PC-9 (cell line): Measurements from ENCODE around the gene SNRPD1. TPM values are rescaled to one million over a fixed set of nuclear protein-coding genes. Genes with fewer than 3 reads are reported as not detected.

ENCODE experiments used
- BruUV-seq: library from RNA; stranded (reverse); fragments of 400-500 nt; replicated peaks from 2 replicates; lab custom pipeline; 2021; lab: Mats Ljungman, UMichigan
- CTCF ChIA-PET: fragments of 300-600 bp; sonication (Branson Sonifier 250); formaldehyde crosslinking; loops from one replicate; lab custom pipeline; 2022; ENCODE audit warnings: antibody characterized with exemption; lab: Charles Lee
- POLR2A ChIA-PET: fragments of 300-600 bp; sonication (Branson Sonifier 250); formaldehyde crosslinking; loops from one replicate; lab custom pipeline; 2022; ENCODE audit warnings: antibody characterized with exemption; ENCODE audit not compliant: unreplicated experiment; lab: Charles Lee
- DNase-seq, 2 experiments: peaks; one replicate each; pipeline versions ENCODE4 v3.0.0 to v3.0.0-alpha.2; 2015 to 2022; ENCODE audit warnings: mixed read lengths in 1 of 2
- H2AFZ ChIP-seq: fragments of 200-600 bp; sonication (generic); 2 replicates; pipeline ENCODE4 v1.8.1; 2017; ENCODE audit warnings: antibody characterized with exemption
- H3F3A ChIP-seq: fragments of 200-600 bp; sonication (generic); 2 replicates; pipeline ENCODE4 v1.8.1; 2017; ENCODE audit warnings: antibody characterized with exemption, mild to moderate bottlenecking, low read depth; ENCODE audit not compliant: insufficient read depth
- H3K27ac ChIP-seq: fragments of 200-600 bp; sonication (generic); 2 replicates; pipeline ENCODE4 v1.6.1; 2016; ENCODE audit warnings: mixed run types
- H3K27me3 ChIP-seq: fragments of 200-600 bp; sonication (generic); 2 replicates; pipeline ENCODE4 v1.6.1; 2016; ENCODE audit warnings: low read depth, mixed run types; ENCODE audit not compliant: insufficient read depth
- H3K36me3 ChIP-seq: fragments of 200-600 bp; sonication (generic); 2 replicates; pipeline ENCODE4 v1.6.1; 2016; ENCODE audit warnings: low read depth, mixed run types
- H3K4me1 ChIP-seq: fragments of 200-600 bp; sonication (generic); replicated peaks from 2 replicates; pipeline ENCODE4 v1.6.1; 2016; ENCODE audit warnings: mixed run types; ENCODE audit not compliant: insufficient read depth
- H3K4me2 ChIP-seq: fragments of 200-600 bp; sonication (generic); 2 replicates; pipeline ENCODE4 v1.6.1; 2017; ENCODE audit warnings: mixed run types
- H3K4me3 ChIP-seq: fragments of 200-600 bp; sonication (generic); 2 replicates; pipeline ENCODE4 v1.6.1; 2016; ENCODE audit warnings: mixed run types
- H3K79me2 ChIP-seq: fragments of 200-600 bp; sonication (generic); 2 replicates; pipeline ENCODE4 v1.6.1; 2017; ENCODE audit warnings: low read depth, mixed run types
- H3K9me2 ChIP-seq: fragments of 200-600 bp; sonication (generic); 2 replicates; pipeline ENCODE4 v1.8.1; 2017; ENCODE audit warnings: mild to moderate bottlenecking; ENCODE audit not compliant: insufficient read depth
- H3K9me3 ChIP-seq: fragments of 200-600 bp; sonication (generic); 2 replicates; pipeline ENCODE4 v1.8.1; 2016; ENCODE audit warnings: low read depth; ENCODE audit not compliant: insufficient read depth
- H4K20me1 ChIP-seq: fragments of 200-600 bp; sonication (generic); 2 replicates; pipeline ENCODE4 v1.8.1; 2017; ENCODE audit not compliant: insufficient read depth
- CTCF ChIP-seq: fragments of 200-600 bp; sonication (generic); conservative IDR thresholded peaks from 2 replicates; pipeline ENCODE4 v1.6.1; 2017; ENCODE audit warnings: mixed run types, antibody characterized with exemption, mild to moderate bottlenecking, moderate library complexity
- EZH2 ChIP-seq: fragments of 200-600 bp; sonication (generic); IDR thresholded peaks from 2 replicates; pipeline ENCODE4 v1.8.0; 2017; ENCODE audit warnings: antibody characterized with exemption, low read depth
- intact Hi-C: fragments of 100-400 bp; cut with micrococcal nuclease; formaldehyde crosslinking; loops from one replicate; pipeline ENCODE4 v1.10.0; 2022; ENCODE audit not compliant: unreplicated experiment
- total RNA-seq: library from RNA; stranded (reverse); gene quantifications from 2 replicates; pipeline ENCODE4 v1.2.3, GENCODE V29; 2021

Gene SNRPD1
- total RNA-seq, 1 experiment from 2014 or later, result 57.6 TPM

DNA sequence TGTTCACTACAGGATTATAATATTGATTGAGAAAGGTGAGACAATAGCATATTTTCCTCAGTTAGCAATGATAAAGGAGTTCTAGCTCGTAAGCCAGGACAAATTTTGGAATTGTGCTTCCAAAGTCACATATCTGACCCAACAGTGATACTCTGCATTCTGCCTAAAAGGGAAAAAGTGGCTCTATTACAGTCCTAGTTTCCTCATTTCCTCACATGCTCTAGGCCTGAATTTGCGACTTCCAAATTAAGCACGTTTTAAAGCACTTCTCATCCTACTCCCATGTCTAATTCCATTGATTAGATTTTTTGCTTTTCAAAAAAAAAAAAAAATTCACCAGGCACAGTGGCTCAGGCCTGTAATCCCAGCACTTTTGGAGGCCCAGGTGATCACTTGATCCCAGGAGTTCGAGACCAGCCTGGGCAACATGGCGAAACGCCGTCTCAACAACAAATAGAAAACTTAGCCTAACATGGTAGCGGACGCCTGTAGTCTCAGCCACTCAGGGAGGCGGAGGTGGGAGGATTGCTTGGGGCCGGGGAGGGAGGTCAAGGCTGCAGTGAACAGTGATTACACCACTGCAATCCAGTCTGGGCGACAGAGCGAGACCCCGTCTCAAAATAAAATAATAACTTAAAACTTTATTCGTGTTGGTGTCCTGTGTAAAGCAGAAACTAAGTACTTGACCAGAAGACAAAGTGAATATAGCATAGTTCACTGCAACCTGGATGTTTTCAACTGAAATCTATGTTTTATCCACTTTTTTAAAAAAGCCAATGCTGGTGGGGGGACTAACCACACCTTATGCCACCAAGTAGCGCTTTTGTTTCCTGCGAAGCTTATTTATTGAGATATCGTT lies 13.2 kb upstream of the SNRPD1 start:
- Histone ChIP-seq H3K9me3 (no peaks in the 10 kb centered on the region), H3K79me2 (peaks cover 57% of the 10 kb centered on the region), H2AFZ (peak overlapping the region; percentile 99), H3K27ac (peak overlapping the region; percentile 94), H4K20me1 (0 out of 2 replicates have a peak, but pooled peaks cover 5% of the 10 kb centered on the region), H3K36me3 (no peaks in the 10 kb centered on the region), H3K9me2 (no peaks in the 10 kb centered on the region), H3K4me1 (peaks cover 8% of the 10 kb centered on the region), H3K4me2 (peak overlapping the region; percentile 90), H3K27me3 (no peaks in the 10 kb centered on the region), H3F3A (peaks cover 18% of the 10 kb centered on the region), H3K4me3 (peak overlapping the region; percentile 85)
- TF ChIP-seq EZH2 (no peak), CTCF (no peak)
- intact Hi-C loops, result no loop called here
- BruUV-seq, result no TSS peak
- DNase-seq, result no peak
- ChIA-PET POLR2A (no interaction called here), CTCF (no interaction called here)

- Histone ChIP-seq H3K9me3 (no peaks in the 10 kb centered on the region), H3K27me3 (no peaks in the 10 kb centered on the region), H3K4me3 (peak overlapping the region; percentile 85), H3K27ac (peak overlapping the region; percentile 94), H2AFZ (peak overlapping the region; percentile 99), H3K79me2 (peaks cover 48% of the 10 kb centered on the region), H3K9me2 (no peaks in the 10 kb centered on the region), H3K4me2 (peak overlapping the region; percentile 90), H3K36me3 (no peaks in the 10 kb centered on the region), H4K20me1 (0 out of 2 replicates have a peak, but pooled peaks cover 5% of the 10 kb centered on the region), H3F3A (peaks cover 18% of the 10 kb centered on the region), H3K4me1 (peaks cover 8% of the 10 kb centered on the region)
- intact Hi-C loops, result loop anchor here (10.0 kb wide), 1 partner anchor 405 kb away; no protein-coding TSS in a partner anchor
- ChIA-PET CTCF (interaction anchor here (0.8 to 1.4 kb wide), 5 partner anchors 9 to 292 kb away, joined by 3 to 9 read pairs (median 5); no protein-coding TSS in a partner anchor), POLR2A (interaction anchor here (0.6 kb wide), 2 partner anchors 160 to 1731 kb away, joined by 4 to 5 read pairs; no protein-coding TSS in a partner anchor)
- TF ChIP-seq CTCF, result no peak
- no peak for TF ChIP-seq EZH2
- BruUV-seq, result TSS peak; percentile 45
- peak; percentile 45 to 54 for DNase-seq
Observed at GRCh38 chr18:21599585-21600525, 12.3 kb upstream of the SNRPD1 start.
